ENCODE data around the gene CD248.
"Not testable (repeated sequence)": the region's sequence is repeated elsewhere in the genome, so short reads cannot be mapped to it uniquely, and the experiment has no call there.

Gene CD248

DNA sequence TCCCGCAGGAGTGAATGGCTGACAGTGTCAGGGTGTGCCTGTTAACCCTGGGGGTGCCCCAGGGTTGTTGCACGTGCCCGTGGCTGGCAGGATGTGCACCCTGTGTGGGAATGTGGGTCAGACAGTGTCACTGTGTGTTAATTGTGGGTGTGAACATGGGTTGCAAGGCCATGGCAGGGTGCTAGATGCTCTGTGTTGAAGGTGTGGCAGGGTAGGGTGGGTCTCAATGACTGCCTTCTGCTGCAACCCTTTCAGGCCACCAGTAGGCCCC lies 11.1 kb upstream of the CD248 start:
- DNase-seq = no peak

DNA sequence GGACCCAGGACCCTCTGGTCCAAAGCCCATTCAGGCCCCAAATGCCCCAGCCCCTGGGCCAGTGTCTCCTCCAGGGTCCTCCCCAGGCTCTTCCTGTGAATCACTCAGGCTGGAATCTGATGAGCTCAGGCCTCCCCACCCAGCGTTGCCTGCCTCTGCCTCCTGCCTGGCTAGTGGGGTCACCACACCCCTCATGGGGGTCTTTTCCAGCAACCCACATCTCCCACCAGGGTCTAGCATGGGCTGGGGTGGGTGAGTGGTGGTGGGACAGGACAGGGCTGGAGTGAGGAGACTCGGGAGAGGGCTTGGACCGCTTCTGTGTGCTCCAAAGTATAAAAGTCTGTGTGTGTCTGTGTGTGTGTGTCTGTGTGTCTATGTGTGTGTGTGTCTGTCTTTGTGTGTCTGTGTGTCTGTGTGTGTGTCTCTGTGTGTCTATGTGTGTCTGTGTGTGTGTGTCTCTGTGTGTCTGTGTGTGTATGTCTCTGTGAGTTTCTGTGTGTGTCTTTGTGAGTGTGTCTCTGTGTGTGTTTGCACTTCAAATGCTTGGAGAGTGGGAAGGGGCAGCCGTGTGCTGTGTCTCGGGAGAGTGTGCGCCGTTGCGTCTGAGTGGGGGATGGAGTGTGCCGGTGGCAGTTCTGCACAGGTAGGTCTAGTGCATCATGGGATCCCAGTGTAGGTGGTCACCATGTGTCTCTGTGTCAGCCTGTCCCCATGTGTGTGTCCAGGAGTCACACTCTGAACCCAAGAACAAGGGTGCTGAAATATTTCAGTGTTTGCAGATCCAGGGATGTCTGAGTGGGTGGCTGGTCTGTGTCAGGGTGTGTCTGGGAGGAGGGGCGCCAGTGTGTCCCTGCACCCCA lies 10.6 kb upstream of the CD248 start:
- DNase-seq = no peak

- no peak for DNase-seq
These were observed 9.6 kb upstream of the CD248 start for GRCh38 chr11:66326261-66327111.

DNA sequence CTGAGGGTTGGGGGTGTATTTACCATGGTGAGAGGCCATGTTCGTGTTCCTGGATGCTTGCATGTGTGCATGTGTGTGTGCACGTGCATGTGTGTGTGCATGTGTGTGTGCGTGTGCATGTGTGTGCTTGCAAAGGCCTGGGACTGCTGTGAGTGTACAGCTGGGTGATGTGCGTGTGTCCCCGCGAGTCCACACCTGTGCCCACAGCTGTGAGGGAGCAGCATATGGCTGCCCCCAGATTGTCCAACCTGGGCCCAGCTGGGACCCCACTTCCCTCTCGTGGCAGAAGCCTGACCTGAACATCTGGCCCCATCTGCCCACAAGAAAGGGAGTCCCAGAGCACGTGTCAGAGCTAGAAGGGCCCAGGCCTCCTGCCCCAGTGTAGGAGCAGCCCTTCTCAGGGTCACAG lies 8.4 kb upstream of the CD248 start:
- DNase-seq = no peak

- DNase-seq = no peak
These were observed 7.8 kb upstream of the CD248 start for GRCh38 chr11:66324664-66325063.

GRCh38 chr11:66323684-66324083 lies 6.8 kb upstream of the CD248 start:
- DNase-seq = no peak

DNA sequence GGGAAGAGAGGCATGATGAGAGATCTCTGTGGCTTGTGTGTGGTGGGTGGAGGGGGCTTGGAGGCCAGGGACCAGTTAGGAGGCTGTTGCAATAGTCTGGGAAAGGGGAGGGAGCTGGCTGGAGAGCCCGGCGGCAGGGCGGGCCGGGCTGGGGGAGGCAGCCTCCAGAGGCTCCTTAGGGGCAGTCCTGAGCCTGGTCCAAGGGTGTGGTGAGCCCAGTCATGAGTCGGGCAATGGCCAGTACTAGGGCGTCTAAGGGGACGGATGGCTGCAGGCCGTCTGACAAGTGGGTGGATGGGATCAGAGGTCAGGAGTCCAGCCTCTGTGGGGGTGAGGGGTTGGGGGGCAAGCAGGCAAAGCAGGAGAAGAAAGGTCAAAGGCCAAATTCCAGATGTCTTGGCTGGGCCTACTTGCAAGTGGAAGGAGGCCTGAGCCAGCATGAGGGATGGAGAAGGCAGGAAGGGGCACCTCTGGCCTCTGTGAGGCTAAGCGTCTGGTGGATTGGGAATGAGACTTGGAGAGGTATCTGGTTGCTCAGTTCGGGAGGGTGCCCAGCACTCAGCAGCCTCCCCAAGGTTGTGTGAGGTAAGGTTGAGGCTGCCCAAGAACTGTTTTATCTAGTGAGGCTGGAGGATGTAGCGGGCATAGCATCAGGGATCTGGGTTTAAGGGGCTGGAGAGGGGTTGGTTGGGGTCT lies 6.0 kb upstream of the CD248 start:
- DNase-seq = no peak

- no peak for DNase-seq
These were observed 4.8 kb upstream of the CD248 start for GRCh38 chr11:66321606-66322005.

DNA sequence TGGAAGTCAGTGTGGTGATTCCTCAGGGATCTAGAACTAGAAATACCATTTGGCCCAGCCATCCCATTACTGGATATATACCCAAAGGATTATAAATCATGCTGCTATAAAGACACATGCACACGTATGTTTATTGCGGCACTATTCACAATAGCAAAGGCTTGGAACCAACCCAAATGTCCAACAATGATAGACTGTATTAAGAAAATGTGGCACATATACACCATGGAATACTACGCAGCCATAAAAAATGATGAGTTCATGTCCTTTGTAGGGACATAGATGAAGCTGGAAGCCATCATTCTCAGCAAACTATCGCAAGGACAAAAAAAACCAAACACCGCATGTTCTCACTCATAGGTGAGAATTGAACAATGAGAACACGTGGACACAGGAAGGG lies 3.9 kb upstream of the CD248 start:
- not testable (repeated sequence) for DNase-seq

DNA sequence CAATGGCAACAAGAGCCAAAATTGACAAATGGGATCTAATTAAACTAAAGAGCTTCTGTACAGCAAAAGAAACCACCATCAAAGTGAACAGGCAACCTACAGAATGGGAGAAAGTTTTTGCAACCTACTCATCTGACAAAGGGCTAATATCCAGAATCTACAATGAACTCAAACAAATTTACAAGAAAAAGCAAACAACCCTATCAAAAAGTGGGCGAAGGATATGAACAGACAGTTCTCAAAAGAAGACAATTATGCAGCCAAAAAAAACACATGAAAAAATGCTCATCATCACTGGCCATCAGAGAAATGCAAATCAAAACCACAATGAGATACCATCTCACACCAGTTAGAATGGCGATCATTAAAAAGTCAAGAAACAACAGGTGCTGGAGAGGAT lies 3.4 kb upstream of the CD248 start:
- DNase-seq = not testable (repeated sequence)

DNA sequence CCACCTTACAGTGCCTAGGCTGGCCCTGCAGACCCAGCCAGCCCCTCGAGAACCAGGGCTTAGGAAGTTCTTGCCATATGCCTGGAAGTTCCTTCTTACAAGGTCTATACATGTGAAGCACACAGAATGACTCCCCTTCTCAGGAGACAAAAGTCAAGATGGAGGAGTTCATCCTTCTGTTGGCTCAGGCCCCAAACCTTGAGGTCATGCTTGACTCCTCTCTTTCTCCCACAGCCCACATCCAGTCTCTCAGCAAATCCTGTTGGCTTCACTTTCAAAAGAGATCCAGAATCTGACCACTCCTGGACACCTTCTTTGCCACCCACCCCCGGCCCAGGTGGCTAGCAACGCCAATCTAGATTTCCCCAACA lies 1.7 kb upstream of the CD248 start:
- no peak for DNase-seq

DNA sequence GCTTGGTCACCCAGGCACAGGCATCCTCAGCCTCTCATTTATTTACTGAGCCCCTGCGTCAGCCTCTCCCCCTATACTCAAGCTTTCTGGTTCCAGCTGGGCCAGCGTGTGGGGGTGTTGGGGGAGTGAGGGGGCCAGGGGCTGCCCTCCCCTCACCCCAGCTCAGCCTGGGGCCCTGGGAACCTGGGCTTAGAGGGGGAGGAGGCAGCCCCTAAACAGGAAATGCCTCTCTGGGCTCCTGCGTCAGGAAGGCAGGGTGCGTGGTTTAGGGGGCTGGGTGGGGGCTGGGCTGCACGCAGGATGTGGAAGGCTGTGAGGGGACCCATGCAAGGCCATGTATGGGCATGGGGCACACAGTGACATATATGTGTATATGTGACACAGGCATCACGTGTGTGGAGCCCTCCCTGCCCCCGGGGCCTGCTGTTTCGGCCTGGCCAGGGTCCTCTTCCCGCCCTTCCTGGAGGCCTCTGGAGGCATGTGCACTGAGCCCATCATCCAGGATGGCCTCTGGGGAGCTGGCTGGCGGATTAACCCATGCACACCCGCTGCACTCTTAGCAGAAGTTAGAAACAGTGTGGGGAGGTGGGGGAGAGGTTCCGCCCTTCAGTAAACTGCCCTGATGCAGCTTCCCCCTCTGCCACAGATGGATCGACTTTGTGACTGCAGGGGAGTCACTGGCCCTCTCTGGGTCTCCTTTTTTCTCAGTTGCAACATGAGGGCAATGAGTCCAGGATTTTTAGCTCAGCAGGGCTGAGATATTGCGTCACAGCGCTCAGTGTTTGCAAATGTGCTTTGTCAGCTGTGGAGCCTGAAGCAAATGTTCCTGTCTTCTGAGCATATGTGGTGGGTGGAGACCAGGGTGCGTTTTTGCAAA lies 1.1 kb upstream of the CD248 start:
- no peak for DNase-seq

- peak in 1 of 2 experiments; percentile 17 for DNase-seq
These were observed 478 bp upstream of the CD248 start for GRCh38 chr11:66317322-66317722.

DNA sequence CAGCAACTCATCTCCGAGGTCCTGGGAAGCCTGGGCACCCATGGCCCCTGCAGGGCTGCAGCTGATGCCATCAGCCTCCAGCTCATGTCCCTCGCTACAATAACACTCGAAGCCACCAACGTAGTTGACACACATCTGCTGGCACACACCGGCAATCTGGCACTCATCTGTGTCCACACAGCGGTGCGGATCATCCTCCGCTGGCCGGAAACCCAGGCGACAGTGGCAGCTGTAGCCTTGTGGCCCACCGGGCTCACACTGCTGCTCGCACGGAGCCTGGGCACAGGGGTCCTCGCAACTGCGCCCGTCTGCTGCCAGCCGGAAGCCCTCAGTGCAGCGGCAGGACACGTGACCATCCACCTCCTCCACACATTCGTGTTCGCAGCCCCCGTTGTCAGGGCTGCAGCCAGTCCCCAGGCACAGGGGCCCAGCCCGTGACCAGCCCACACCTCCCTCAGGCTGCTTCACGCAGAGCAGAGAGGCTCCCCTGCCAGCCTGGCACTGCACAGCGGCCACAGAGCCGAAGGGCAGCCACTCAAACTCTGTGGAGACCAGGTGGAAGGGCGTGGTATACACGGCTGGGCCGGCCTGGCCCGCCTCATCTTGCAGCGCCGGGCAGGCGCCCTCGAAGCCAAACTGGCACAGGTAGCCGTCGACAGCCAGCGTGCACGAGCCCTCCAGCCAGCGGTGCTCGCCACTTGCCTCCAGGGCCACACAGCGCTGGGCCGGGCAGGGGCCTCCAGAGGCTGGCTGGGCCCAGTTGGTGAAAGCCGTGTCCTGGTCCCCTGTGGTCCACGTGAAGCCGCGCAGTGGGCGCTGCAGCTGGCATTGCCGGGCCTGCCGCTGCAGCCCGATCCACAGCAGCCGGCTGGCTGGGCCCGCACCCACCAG lies 678 bp downstream of the CD248 start:
- DNase-seq = no peak

DNA sequence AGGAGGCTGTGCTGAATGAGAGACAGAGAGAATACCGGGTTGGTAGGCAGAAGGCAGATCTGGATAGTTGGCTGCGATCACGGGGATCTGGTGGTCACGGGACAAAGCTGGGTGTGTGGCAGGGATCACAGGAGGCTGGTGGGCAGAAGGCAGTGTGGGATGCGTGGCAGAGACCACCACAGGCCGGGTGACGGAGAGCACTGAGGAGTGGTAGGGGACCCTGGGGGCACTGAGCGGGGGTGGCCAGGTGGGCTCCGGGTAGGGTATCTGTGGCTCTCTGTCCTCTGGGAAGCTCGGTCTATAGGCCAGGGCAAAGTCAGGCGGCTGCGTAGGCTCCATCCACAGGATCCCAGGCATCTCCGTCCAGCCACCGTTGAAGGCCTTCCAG lies 1.4 kb downstream of the CD248 start:
- DNase-seq = no peak

- DNase-seq = no peak
These were observed 2.0 kb downstream of the CD248 start for GRCh38 chr11:66314561-66315497.

- no peak for DNase-seq
These were observed 2.7 kb downstream of the CD248 start for GRCh38 chr11:66314186-66314501.

DNA sequence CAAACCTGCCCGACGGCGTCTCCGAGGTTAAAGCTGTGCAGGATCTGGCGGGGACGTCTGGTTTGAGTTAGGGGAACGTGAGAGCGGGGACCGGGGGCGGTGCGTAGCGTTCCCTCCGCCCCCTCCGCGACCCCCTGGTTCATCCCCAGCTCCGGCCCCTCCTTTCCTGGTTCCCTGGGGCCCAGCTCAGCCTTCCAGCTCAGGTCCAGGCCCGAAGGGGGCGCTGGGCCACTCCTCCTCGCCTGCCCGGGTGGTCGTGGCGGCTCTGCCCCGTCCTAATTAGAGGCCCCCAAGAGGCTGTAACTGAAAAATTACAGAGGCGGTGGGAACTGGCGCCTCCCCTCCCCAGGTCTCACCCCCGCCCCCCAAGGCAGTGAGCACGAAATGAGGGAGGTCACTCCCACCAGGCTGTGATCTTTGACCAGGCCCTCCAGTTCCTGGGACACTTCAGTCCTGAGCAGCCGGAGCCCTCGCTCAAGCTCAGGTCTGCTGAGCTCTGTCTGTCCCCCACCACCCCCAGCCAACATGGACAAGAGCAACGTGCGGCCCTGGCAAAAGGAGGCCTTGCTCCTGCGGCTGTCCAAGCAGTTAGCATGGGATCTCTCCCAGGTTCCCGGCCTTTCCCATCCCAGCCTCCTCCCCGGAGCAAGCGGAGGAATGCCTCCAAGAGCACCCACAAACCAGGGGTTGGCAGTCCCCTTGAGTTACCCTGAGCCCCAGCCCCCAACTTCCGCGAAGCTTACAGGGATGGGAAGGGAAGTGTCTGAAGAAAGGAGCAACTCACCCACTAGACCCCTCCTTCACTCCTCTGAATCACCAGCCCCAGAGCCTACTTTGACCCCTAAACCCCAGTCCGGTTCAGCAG lies 3.3 kb downstream of the CD248 start:
- DNase-seq = no peak

GRCh38 chr11:66312549-66313320 lies 4.1 kb downstream of the CD248 start:
- peak; percentile 97 to 98 for DNase-seq

All from activated CD4-positive, alpha-beta T cell treated with anti-CD3 and anti-CD28 coated beads, Interleukin-2, amount 50 U/mL, for 4 hours (primary cell).